ENCODE measurements around the gene F2.

The F2 gene

DNA sequence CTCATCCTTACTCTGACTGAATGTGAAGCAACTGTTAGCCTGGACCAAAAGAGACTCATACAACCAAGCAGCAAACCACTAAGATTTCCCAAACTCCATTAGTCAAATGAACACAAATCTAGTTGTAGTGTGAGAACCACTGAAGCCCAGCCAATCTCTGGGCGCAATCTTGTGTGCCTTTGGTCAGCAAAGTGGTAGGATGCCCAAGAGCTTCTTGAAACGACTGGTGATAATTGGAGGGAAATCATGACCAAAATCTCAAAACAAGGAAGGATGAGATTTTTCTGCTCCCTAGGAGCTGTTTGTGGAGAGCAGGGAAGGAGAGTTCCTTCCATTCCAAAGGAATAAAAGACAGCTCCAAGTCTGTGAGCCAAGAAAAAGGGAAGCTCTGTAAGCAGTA lies 24.0 kb downstream of the F2 start:
- DNase-seq (ENCODE audit: low read depth in 2 of 2), result no peak
- H3K4me3 ChIP-seq (replicated peaks in 1 of 2; ENCODE audit: low read depth in 2 of 2, low read length in 2 of 2), result no peak overlapping the region
- TF ChIP-seq, protein P1, sequence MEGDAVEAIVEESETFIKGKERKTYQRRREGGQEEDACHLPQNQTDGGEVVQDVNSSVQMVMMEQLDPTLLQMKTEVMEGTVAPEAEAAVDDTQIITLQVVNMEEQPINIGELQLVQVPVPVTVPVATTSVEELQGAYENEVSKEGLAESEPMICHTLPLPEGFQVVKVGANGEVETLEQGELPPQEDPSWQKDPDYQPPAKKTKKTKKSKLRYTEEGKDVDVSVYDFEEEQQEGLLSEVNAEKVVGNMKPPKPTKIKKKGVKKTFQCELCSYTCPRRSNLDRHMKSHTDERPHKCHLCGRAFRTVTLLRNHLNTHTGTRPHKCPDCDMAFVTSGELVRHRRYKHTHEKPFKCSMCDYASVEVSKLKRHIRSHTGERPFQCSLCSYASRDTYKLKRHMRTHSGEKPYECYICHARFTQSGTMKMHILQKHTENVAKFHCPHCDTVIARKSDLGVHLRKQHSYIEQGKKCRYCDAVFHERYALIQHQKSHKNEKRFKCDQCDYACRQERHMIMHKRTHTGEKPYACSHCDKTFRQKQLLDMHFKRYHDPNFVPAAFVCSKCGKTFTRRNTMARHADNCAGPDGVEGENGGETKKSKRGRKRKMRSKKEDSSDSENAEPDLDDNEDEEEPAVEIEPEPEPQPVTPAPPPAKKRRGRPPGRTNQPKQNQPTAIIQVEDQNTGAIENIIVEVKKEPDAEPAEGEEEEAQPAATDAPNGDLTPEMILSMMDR (IDR thresholded peaks at IDR 0.05; ENCODE audit: low read depth, low read length), result no peak

GRCh38 chr11:46743693-46744339 lies 24.8 kb downstream of the F2 start:
- TF ChIP-seq, protein P1 (IDR thresholded peaks at IDR 0.05; ENCODE audit: low read depth, low read length), result no peak
- no peak overlapping the region for H3K4me3 ChIP-seq (replicated peaks in 1 of 2; ENCODE audit: low read depth in 2 of 2, low read length in 2 of 2)
- no peak for DNase-seq (ENCODE audit: low read depth in 2 of 2)

- TF ChIP-seq, protein P1 (IDR thresholded peaks at IDR 0.05; ENCODE audit: low read depth, low read length), result no peak
- no peak for DNase-seq (ENCODE audit: low read depth in 2 of 2)
- no peak overlapping the region for H3K4me3 ChIP-seq (replicated peaks in 1 of 2; ENCODE audit: low read depth in 2 of 2, low read length in 2 of 2)
Observed at GRCh38 chr11:46745328-46745727, 26.3 kb downstream of the F2 start.

GRCh38 chr11:46745995-46746394 lies 27.0 kb downstream of the F2 start:
- DNase-seq (ENCODE audit: low read depth in 2 of 2), result no peak
- H3K4me3 ChIP-seq (replicated peaks in 1 of 2; ENCODE audit: low read depth in 2 of 2, low read length in 2 of 2), result no peak overlapping the region
- TF ChIP-seq, protein P1 (IDR thresholded peaks at IDR 0.05; ENCODE audit: low read depth, low read length), result no peak

- DNase-seq (ENCODE audit: low read depth in 2 of 2), result no peak
- TF ChIP-seq, protein P1 (IDR thresholded peaks at IDR 0.05; ENCODE audit: low read depth, low read length), result no peak
- H3K4me3 ChIP-seq (replicated peaks in 1 of 2; ENCODE audit: low read depth in 2 of 2, low read length in 2 of 2), result no peak overlapping the region
Observed at GRCh38 chr11:46747150-46747549, 28.1 kb downstream of the F2 start.

DNA sequence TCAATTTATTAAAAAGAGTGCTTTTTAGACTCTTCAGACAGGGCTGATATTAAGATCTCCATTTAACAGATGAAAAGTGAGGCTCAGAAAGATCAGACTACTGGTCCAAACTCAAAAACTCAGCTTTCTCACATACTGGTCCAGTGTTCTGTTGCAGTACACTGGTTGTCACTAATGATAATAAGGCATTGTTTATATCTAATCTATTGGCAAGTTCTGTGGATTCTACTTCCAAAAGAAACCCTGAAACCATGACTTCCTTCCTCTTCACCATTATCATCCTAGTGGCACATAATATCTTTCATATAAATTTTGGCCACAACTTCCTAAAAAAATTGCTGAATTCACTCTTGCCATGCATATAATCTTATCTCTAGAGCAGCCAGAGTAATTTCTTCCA lies 36.9 kb downstream of the F2 start:
- DNase-seq (ENCODE audit: low read depth in 2 of 2), result no peak
- TF ChIP-seq, protein P1 (IDR thresholded peaks at IDR 0.05; ENCODE audit: low read depth, low read length), result no peak
- H3K4me3 ChIP-seq (replicated peaks in 1 of 2; ENCODE audit: low read depth in 2 of 2, low read length in 2 of 2), result no peak overlapping the region

DNA sequence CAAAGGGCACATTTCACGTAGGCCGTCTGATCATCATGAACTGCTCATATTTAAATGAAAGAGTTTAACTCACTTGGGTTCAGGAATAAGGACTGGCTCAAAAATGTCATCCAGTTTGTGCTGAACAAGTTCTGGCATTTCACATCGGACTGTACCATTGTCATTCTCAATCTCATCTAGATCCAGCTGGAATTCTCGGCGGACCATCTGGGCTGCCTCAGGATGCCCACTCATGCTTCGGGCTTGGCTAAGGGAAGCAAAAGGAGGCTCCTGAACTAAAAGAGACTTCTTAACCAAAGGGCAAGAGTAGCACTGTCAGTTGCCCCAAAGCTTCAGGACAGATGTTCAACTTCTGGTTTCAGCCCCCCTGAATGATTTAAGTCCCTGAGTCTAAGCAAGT lies 40.2 kb downstream of the F2 start:
- no peak for DNase-seq (ENCODE audit: low read depth in 2 of 2)
- TF ChIP-seq, protein P1 (IDR thresholded peaks at IDR 0.05; ENCODE audit: low read depth, low read length), result no peak
- H3K4me3 ChIP-seq (replicated peaks in 1 of 2; ENCODE audit: low read depth in 2 of 2, low read length in 2 of 2), result no peak overlapping the region

Measured in cardiac fibroblast (primary cell).